ENCODE data around the gene SPAG8. TPM values are rescaled to one million over a fixed set of nuclear protein-coding genes. Genes with fewer than 3 reads are reported as not detected.

Gene SPAG8
- total RNA-seq, 1 experiment from 2014 or later: not detected

DNA sequence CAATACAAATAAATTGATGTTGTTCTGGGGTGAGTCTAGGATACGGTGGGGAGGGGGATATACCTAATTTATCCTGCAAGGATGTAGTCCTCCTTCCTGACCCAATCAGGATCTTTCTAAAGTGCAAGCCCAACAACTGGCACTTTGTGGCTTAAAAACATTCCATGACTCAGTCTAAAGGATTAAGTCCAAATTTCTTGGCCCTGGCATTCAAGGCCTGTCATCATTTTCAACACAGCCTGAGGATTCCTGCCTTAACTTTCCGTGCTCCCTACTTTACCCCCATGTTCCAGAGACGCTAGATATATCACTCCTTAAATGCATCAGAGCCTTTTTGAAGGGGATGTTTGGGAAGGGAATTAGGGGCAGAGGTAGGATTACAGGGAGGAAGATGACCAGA, 15.4 kb upstream of the SPAG8 start:
- H3K4me1 ChIP-seq (ENCODE audit: insufficient read depth, low read length): peaks cover 11% of the 10 kb centered on the region
- no peaks in the 10 kb centered on the region for H3K27me3 ChIP-seq (ENCODE audit: low read length)
- no peak overlapping the region for H2AFZ ChIP-seq (ENCODE audit: low read length)
- intact Hi-C loops (cut with micrococcal nuclease): loop anchor here (10.0 kb wide), 1 partner anchor 53 kb away; no protein-coding TSS in a partner anchor
- ChIA-PET POLR2A (ENCODE audit: unreplicated experiment) (no interaction called here), CTCF (interaction anchor here (0.7 to 1.8 kb wide), 2 partner anchors 38 to 88 kb away, joined by 6 to 41 read pairs; no protein-coding TSS in a partner anchor)
- no peaks in the 10 kb centered on the region for H4K20me1 ChIP-seq (ENCODE audit: low read length)
- no peaks in the 10 kb centered on the region for H3K36me3 ChIP-seq (ENCODE audit: low read depth, low read length)
- ATAC-seq: no peak
- H3K9me2 ChIP-seq (replicated peaks; ENCODE audit: low read length): no peaks in the 10 kb centered on the region
- no peak overlapping the region for H3K4me2 ChIP-seq (ENCODE audit: low read length)
- no peak overlapping the region for H3K27ac ChIP-seq (ENCODE audit: low read length)
- TF ChIP-seq, protein P1, sequence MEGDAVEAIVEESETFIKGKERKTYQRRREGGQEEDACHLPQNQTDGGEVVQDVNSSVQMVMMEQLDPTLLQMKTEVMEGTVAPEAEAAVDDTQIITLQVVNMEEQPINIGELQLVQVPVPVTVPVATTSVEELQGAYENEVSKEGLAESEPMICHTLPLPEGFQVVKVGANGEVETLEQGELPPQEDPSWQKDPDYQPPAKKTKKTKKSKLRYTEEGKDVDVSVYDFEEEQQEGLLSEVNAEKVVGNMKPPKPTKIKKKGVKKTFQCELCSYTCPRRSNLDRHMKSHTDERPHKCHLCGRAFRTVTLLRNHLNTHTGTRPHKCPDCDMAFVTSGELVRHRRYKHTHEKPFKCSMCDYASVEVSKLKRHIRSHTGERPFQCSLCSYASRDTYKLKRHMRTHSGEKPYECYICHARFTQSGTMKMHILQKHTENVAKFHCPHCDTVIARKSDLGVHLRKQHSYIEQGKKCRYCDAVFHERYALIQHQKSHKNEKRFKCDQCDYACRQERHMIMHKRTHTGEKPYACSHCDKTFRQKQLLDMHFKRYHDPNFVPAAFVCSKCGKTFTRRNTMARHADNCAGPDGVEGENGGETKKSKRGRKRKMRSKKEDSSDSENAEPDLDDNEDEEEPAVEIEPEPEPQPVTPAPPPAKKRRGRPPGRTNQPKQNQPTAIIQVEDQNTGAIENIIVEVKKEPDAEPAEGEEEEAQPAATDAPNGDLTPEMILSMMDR (conservative IDR thresholded peaks at IDR 0.05; ENCODE audit: low read depth, low read length): no peak
- no peak for TF ChIP-seq EZH2phosphoT487 (IDR thresholded peaks at IDR 0.05; ENCODE audit: borderline replicate concordance, low read length)
- TF ChIP-seq EZH2 (IDR thresholded peaks at IDR 0.05; ENCODE audit: low read length, unreplicated experiment): no peak
- BruUV-seq (replicated peaks): no TSS peak
- no peak overlapping the region for H3K9ac ChIP-seq (ENCODE audit: low read length)
- no peaks in the 10 kb centered on the region for H3K9me3 ChIP-seq (ENCODE audit: low read length)
- peak; percentile 12 for DNase-seq
- H3K79me2 ChIP-seq (ENCODE audit: low read length): no peaks in the 10 kb centered on the region
- no peaks in the 10 kb centered on the region for H3F3A ChIP-seq (ENCODE audit: low read length, unreplicated experiment)
- H3K4me3 ChIP-seq (ENCODE audit: low read length): no peak overlapping the region

DNA sequence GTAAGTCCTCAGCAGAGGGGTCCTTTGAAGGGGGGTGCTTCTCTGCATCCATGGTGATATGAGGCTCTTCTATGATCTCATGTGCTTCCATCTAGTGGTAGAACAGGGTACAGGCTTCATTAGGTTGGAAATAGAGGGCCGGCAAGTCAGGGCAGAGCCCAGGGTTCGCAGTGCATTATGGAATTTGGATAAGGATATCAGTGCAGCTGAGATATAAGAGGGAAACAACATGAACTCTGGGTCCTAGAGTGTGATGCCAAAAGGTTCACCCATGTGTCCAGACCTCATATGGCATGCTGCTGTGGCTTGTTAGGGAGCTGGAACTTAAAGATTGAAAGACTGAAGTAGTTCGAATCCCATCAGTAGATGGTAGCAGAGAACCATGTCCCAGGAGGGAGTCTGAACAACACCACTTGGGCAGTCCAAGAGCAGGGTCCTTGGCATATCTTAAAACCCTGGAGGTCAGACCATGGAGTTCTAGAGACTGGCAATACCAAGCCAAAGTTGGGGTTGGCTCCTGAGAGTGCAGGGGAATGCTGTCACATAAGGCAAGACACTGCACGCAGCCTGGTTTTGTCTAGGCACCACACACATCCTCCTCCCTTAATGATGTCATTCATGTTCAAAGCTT, 14.1 kb upstream of the SPAG8 start:
- peak overlapping the region; percentile 50; the same call in 1 of the 2 replicates for H3K4me2 ChIP-seq (ENCODE audit: low read length)
- BruUV-seq (replicated peaks): no TSS peak
- intact Hi-C loops (cut with micrococcal nuclease): loop anchor here (1.0 to 10.0 kb wide), 3 partner anchors 36 to 56 kb away; no protein-coding TSS in a partner anchor

More for the DNA sequence above, 14.1 kb upstream of the SPAG8 start:
- CTCF ChIA-PET: interaction anchor here (0.6 to 1.8 kb wide), 6 partner anchors 12 to 98 kb away, joined by 3 to 41 read pairs (median 6); partner anchors contain the start of gene HINT2
- Histone ChIP-seq H3F3A (ENCODE audit: low read length, unreplicated experiment) (no peaks in the 10 kb centered on the region), H2AFZ (ENCODE audit: low read length) (no peak overlapping the region), H3K27me3 (ENCODE audit: low read length) (no peaks in the 10 kb centered on the region), H3K27ac (ENCODE audit: low read length) (no peak overlapping the region), H3K36me3 (ENCODE audit: low read depth, low read length) (no peaks in the 10 kb centered on the region), H3K9me2 (replicated peaks; ENCODE audit: low read length) (no peaks in the 10 kb centered on the region), H3K4me3 (ENCODE audit: low read length) (no peak overlapping the region), H3K9me3 (ENCODE audit: low read length) (no peaks in the 10 kb centered on the region), H3K9ac (ENCODE audit: low read length) (no peak overlapping the region), H4K20me1 (ENCODE audit: low read length) (no peaks in the 10 kb centered on the region), H3K79me2 (ENCODE audit: low read length) (no peaks in the 10 kb centered on the region), H3K4me1 (ENCODE audit: insufficient read depth, low read length) (peaks cover 8% of the 10 kb centered on the region; the same call in 1 of the 2 replicates)
- TF ChIP-seq EZH2phosphoT487 (IDR thresholded peaks at IDR 0.05; ENCODE audit: borderline replicate concordance, low read length): no peak
- TF ChIP-seq, protein P1 (conservative IDR thresholded peaks at IDR 0.05; ENCODE audit: low read depth, low read length): peak; percentile 81
- DNase-seq (peak; percentile 64), ATAC-seq (peak; percentile 45)
- POLR2A ChIA-PET (ENCODE audit: unreplicated experiment): no interaction called here

Data from PC-3 (cell line).